ENCODE data around the gene SUPV3L1.

GRCh38 chr10:69145864-69146263 is 34.2 kb upstream of the SUPV3L1 start:
- TF ChIP-seq CTCF (conservative IDR thresholded peaks at IDR 0.05; ENCODE audit: low read depth, low read length) (no peak), EZH2 (IDR thresholded peaks at IDR 0.05; ENCODE audit: low read length, unreplicated experiment) (no peak), EZH2phosphoT487 (IDR thresholded peaks at IDR 0.05; ENCODE audit: borderline replicate concordance, low read length) (no peak)

All from PC-3 (cell line).